Caco-2 (cell line): ENCODE measurements around the gene ZFPL1. TPM values are rescaled to one million over a fixed set of nuclear protein-coding genes. Genes with fewer than 3 reads are reported as not detected.

Experiments
- BruUV-seq: library from RNA; stranded (reverse); fragments of 400-500 nt; replicated peaks from 2 replicates; lab custom pipeline; 2021; lab: Mats Ljungman, UMichigan
- CTCF ChIA-PET: fragments of 300-600 bp; sonication (Branson Sonifier 250); formaldehyde crosslinking; loops from one replicate; lab custom pipeline; 2022; ENCODE audit warnings: antibody characterized with exemption; lab: Charles Lee
- POLR2A ChIA-PET: fragments of 300-600 bp; sonication (Branson Sonifier 250); formaldehyde crosslinking; loops from one replicate; lab custom pipeline; 2022; ENCODE audit warnings: antibody characterized with exemption; lab: Charles Lee
- DNase-seq, 2 experiments: peaks; one replicate each; pipeline versions ENCODE4 v3.0.0 to v3.0.0-alpha.2; 2020 to 2022
- H3K27me3 ChIP-seq: replicated peaks from 2 replicates; pipeline ENCODE4 v1.6.0; 2011; ENCODE audit warnings: low read length; ENCODE audit not compliant: control insufficient read depth, insufficient read depth
- H3K36me3 ChIP-seq: 2 replicates; pipeline ENCODE4 v1.5.1; 2011; ENCODE audit warnings: low read length; ENCODE audit not compliant: control insufficient read depth, insufficient read depth
- H3K4me1 ChIP-seq: fragments of 250-450 bp; sonication (Bioruptor Pico); 2 replicates; pipeline ENCODE4 v1.5.1; 2020; ENCODE audit warnings: mild to moderate bottlenecking
- H3K4me3 ChIP-seq: 2 replicates; pipeline ENCODE4 v1.5.1; 2011; ENCODE audit warnings: low read depth, mild to moderate bottlenecking, control low read depth, low read length
- H3K9me3 ChIP-seq: fragments of 250-450 bp; sonication (Bioruptor Pico); 2 replicates; pipeline ENCODE4 v1.5.1; 2020; ENCODE audit warnings: mild to moderate bottlenecking, moderate library complexity
- H3K27ac Mint-ChIP-seq: one replicate; pipeline ENCODE4 v1.8.0; 2022; ENCODE audit warnings: mixed read lengths; ENCODE audit not compliant: unreplicated experiment
- H3K27me3 Mint-ChIP-seq: one replicate; pipeline ENCODE4 v1.8.0; 2022; ENCODE audit warnings: mixed read lengths; ENCODE audit not compliant: insufficient read depth, unreplicated experiment
- H3K36me3 Mint-ChIP-seq: one replicate; pipeline ENCODE4 v1.8.0; 2022; ENCODE audit warnings: mild to moderate bottlenecking, mixed read lengths; ENCODE audit not compliant: insufficient read depth, unreplicated experiment
- H3K4me1 Mint-ChIP-seq: one replicate; pipeline ENCODE4 v1.8.0; 2022; ENCODE audit warnings: low read depth, mixed read lengths; ENCODE audit not compliant: unreplicated experiment
- H3K4me3 Mint-ChIP-seq: one replicate; pipeline ENCODE4 v1.8.0; 2022; ENCODE audit warnings: mild to moderate bottlenecking, moderate library complexity, mixed read lengths; ENCODE audit not compliant: unreplicated experiment
- H3K9me3 Mint-ChIP-seq: one replicate; pipeline ENCODE4 v1.8.0; 2022; ENCODE audit warnings: mixed read lengths; ENCODE audit not compliant: unreplicated experiment
- intact Hi-C: fragments of 100-400 bp; cut with micrococcal nuclease; formaldehyde crosslinking; loops from one replicate; pipeline ENCODE4 v1.10.0; 2022; ENCODE audit not compliant: unreplicated experiment
- total RNA-seq: library from RNA; stranded (reverse); gene quantifications from 2 replicates; pipeline ENCODE4 v1.2.3, GENCODE V29; 2022
- TF ChIP-seq, protein P1 (sequence below), 2 experiments: fragments of 200-600 bp in 1 of 2; IDR thresholded peaks; 1 replicate in 1 of 2; 2 replicates in 1 of 2; pipeline versions ENCODE4 v1.5.1 to v1.8.0; 2011 to 2022; ENCODE audit warnings: antibody characterized with exemption in 1 of 2, control low read depth in 1 of 2, inconsistent platforms in 1 of 2, low read depth in 1 of 2, low read length in 1 of 2, mild to moderate bottlenecking in 1 of 2, moderate library complexity in 1 of 2; ENCODE audit not compliant: insufficient read depth in 1 of 2, severe bottlenecking in 1 of 2, unreplicated experiment in 1 of 2

ZFPL1 gene
- total RNA-seq, 1 experiment from 2014 or later = 46.0 TPM

DNA sequence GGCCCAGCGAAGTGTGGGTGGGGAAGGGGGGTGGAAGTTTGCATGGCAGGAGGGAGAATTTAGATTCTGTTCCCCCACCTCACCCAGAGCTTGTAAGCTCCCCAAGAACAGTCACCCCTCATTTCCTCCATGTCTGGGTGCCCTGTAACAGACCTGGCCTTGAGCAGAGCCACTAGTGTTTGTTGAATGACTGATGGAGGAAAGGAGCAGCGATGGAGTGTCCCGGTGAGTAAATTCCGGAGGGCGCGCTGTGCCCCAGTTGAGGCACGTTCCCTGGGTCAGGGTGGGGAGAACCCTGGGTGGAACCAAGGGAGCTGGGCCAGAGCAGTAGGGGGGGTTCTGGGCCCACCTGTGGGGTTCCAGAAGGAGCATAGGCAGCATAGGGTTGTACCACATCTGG lies 26.5 kb upstream of the ZFPL1 start:
- Mint-ChIP-seq H3K27ac (no peak overlapping the region), H3K4me3 (no peak overlapping the region), H3K9me3 (no peaks in the 10 kb centered on the region), H3K27me3 (peaks cover 3% of the 10 kb centered on the region), H3K4me1 (no peaks in the 10 kb centered on the region), H3K36me3 (peaks cover 1% of the 10 kb centered on the region)
- intact Hi-C loops = no loop called here
- H3K4me3 ChIP-seq = no peak overlapping the region
- no peaks in the 10 kb centered on the region for H3K27me3 ChIP-seq
- H3K4me1 ChIP-seq = no peaks in the 10 kb centered on the region
- TF ChIP-seq, protein P1, sequence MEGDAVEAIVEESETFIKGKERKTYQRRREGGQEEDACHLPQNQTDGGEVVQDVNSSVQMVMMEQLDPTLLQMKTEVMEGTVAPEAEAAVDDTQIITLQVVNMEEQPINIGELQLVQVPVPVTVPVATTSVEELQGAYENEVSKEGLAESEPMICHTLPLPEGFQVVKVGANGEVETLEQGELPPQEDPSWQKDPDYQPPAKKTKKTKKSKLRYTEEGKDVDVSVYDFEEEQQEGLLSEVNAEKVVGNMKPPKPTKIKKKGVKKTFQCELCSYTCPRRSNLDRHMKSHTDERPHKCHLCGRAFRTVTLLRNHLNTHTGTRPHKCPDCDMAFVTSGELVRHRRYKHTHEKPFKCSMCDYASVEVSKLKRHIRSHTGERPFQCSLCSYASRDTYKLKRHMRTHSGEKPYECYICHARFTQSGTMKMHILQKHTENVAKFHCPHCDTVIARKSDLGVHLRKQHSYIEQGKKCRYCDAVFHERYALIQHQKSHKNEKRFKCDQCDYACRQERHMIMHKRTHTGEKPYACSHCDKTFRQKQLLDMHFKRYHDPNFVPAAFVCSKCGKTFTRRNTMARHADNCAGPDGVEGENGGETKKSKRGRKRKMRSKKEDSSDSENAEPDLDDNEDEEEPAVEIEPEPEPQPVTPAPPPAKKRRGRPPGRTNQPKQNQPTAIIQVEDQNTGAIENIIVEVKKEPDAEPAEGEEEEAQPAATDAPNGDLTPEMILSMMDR (IDR thresholded peaks at IDR 0.05; ENCODE audit: insufficient read depth in 1 of 2, low read depth in 1 of 2, low read length in 1 of 2, severe bottlenecking in 1 of 2, unreplicated experiment in 1 of 2) = no peak
- no peak for DNase-seq
- H3K9me3 ChIP-seq = no peaks in the 10 kb centered on the region
- POLR2A ChIA-PET = no interaction called here
- H3K36me3 ChIP-seq = no peaks in the 10 kb centered on the region
- CTCF ChIA-PET = no interaction called here
- BruUV-seq = no TSS peak

DNA sequence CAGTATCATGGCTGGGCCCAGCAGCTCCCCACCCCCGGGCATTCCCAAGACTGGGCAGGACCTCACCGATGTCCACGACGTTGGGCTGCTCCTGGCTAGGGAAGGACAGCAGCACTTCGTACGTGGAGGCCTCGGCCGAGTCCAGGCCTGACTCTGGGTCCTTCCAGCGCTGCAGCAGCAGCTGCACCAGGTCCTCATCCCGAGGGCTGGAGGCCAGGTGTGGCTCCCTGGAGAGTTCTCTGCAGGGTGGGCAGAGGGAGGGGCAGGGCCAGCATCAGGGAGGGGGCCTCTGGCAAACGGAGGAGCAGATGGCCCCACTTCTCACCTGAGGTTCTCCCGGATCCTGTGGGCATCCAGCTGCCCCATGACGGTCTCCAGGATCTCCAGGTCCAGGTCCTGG lies 26.0 kb upstream of the ZFPL1 start:
- no TSS peak for BruUV-seq
- intact Hi-C loops = no loop called here
- H3K4me3 ChIP-seq = no peak overlapping the region
- H3K27me3 ChIP-seq = no peaks in the 10 kb centered on the region
- ChIA-PET CTCF (no interaction called here), POLR2A (no interaction called here)
- no peaks in the 10 kb centered on the region for H3K4me1 ChIP-seq
- Mint-ChIP-seq H3K4me3 (no peak overlapping the region), H3K27ac (no peak overlapping the region), H3K27me3 (peaks cover 3% of the 10 kb centered on the region), H3K9me3 (no peaks in the 10 kb centered on the region), H3K4me1 (no peaks in the 10 kb centered on the region), H3K36me3 (no peaks in the 10 kb centered on the region)
- H3K36me3 ChIP-seq = no peaks in the 10 kb centered on the region
- DNase-seq = no peak
- H3K9me3 ChIP-seq = no peaks in the 10 kb centered on the region
- TF ChIP-seq, protein P1 (IDR thresholded peaks at IDR 0.05; ENCODE audit: insufficient read depth in 1 of 2, low read depth in 1 of 2, low read length in 1 of 2, severe bottlenecking in 1 of 2, unreplicated experiment in 1 of 2) = no peak

DNA sequence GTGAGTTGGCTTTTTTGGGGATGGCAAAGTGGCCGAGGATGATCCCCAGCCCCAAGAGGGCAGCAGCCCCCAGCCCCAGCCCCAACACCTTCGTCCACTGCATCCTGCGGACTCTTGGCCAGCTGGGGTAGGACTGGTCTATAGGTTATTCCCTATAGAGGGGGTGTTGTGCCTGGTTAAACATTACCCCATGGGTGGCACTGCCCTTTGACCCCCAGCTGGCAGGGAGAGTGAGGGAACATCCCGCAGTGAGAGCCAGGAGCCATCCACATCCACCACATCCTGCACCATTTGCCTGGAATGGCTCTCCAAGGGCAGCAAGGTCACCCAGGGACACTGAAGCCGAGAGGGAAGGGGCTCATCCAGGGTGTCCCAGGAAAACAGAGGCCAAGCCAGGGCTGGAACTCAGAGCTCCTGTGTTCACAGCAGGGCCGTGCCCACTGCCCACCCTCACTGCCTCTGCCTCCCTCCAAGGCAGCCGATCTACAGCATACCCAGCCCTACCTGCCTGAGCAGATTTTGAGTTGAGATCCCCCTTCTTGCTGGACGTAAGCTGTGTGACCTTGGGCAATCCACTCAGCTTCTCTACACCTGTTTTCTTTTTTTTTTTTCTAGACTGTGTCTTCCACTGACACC lies 25.5 kb upstream of the ZFPL1 start, which contains the start of gene NAALADL1:
Gene NAALADL1, minus strand, starts transcription at position 135 of the 636 bp plus-strand sequence. Its CDS starts 32 bp downstream, at position 103.
- ChIA-PET POLR2A (interaction anchor here (0.6 kb wide), 1 partner anchor 131 kb away, joined by 6 read pairs; no protein-coding TSS in a partner anchor), CTCF (no interaction called here)
- Histone ChIP-seq H3K4me1 (no peaks in the 10 kb centered on the region), H3K9me3 (no peaks in the 10 kb centered on the region), H3K36me3 (no peaks in the 10 kb centered on the region), H3K27me3 (no peaks in the 10 kb centered on the region), H3K4me3 (no peak within 1 kb of the TSS)
- TF ChIP-seq, protein P1 (IDR thresholded peaks at IDR 0.05; ENCODE audit: insufficient read depth in 1 of 2, low read depth in 1 of 2, low read length in 1 of 2, severe bottlenecking in 1 of 2, unreplicated experiment in 1 of 2) = no peak
- H3K4me3 Mint-ChIP-seq = no peak within 1 kb of the TSS
- H3K36me3 Mint-ChIP-seq = no peaks in the 10 kb centered on the region
- intact Hi-C loops = no loop called here
- H3K4me1 Mint-ChIP-seq = no peaks in the 10 kb centered on the region
- DNase-seq = no peak
- no TSS peak for BruUV-seq
- peaks cover 3% of the 10 kb centered on the region for H3K27me3 Mint-ChIP-seq
- H3K27ac Mint-ChIP-seq = no peak within 1 kb of the TSS
- no peaks in the 10 kb centered on the region for H3K9me3 Mint-ChIP-seq
